CD4-positive, alpha-beta T cell (primary cell): ENCODE results near the gene COPS7A. TPM values are rescaled to one million over a fixed set of nuclear protein-coding genes. Genes with fewer than 3 reads are reported as not detected.
A peak's percentile ranks its signal among the peaks of the same experiment; 100 is the strongest.

Experiments used
- ATAC-seq: fragments of 200-7000 bp; cut with Tn5 transposase; one replicate; pipeline ENCODE4 v1.10.0; 2022; ENCODE audit warnings: mild to moderate bottlenecking; ENCODE audit not compliant: poor library complexity
- CTCF ChIA-PET: fragments of 350-600 bp; sonication (Branson Sonifier 250); formaldehyde crosslinking; loops from one replicate; lab custom pipeline; 2021; ENCODE audit warnings: antibody characterized with exemption, inconsistent platforms; lab: Charles Lee
- POLR2A ChIA-PET: fragments of 350-600 bp; sonication (Branson Sonifier 250); formaldehyde crosslinking; loops from one replicate; lab custom pipeline; 2021; ENCODE audit warnings: antibody characterized with exemption, inconsistent platforms; lab: Charles Lee
- DNase-seq, 14 experiments: peaks; one replicate each; pipeline ENCODE4 v3.0.0-alpha.2; 2013 to 2020; ENCODE audit warnings: mixed read lengths in 2 of 14
- H3K27ac ChIP-seq, 2 donors: one replicate each; pipeline versions ENCODE4 v1.5.1 to v1.7.0; 2013; ENCODE audit warnings: low read length in 2 of 2, low read depth in 1 of 2, mild to moderate bottlenecking in 1 of 2
- H3K27me3 ChIP-seq, 2 experiments: 1 replicate in 1 of 2; 2 replicates in 1 of 2; pipeline versions ENCODE4 v1.6.1 to v1.7.0; 2013; ENCODE audit warnings: low read length in 2 of 2, control low read depth in 1 of 2, mild to moderate bottlenecking in 1 of 2, moderate library complexity in 1 of 2; ENCODE audit not compliant: insufficient read depth in 2 of 2, control insufficient read depth in 1 of 2
- H3K36me3 ChIP-seq: one replicate; pipeline ENCODE4 v1.6.1; 2013; ENCODE audit warnings: low read length, control low read depth; ENCODE audit not compliant: insufficient read depth
- H3K4me1 ChIP-seq: one replicate; pipeline ENCODE4 v1.6.1; 2013; ENCODE audit warnings: low read length, control low read depth; ENCODE audit not compliant: insufficient read depth
- H3K4me3 ChIP-seq: one replicate; pipeline ENCODE4 v1.5.1; 2013; ENCODE audit warnings: mild to moderate bottlenecking, low read length, moderate library complexity
- H3K9me3 ChIP-seq, 2 experiments: 1 replicate in 1 of 2; 2 replicates in 1 of 2; pipeline versions ENCODE4 v1.6.1 to v1.7.0; 2013; ENCODE audit warnings: low read length in 2 of 2, mild to moderate bottlenecking in 2 of 2, control low read depth in 1 of 2, moderate library complexity in 1 of 2; ENCODE audit not compliant: control insufficient read depth in 1 of 2, insufficient read depth in 1 of 2
- H3K27ac Mint-ChIP-seq: one replicate; pipeline ENCODE4 v1.8.0; 2020; ENCODE audit warnings: mixed read lengths
- H3K27me3 Mint-ChIP-seq: one replicate; pipeline ENCODE4 v1.8.0; 2021; ENCODE audit warnings: mixed read lengths
- H3K36me3 Mint-ChIP-seq: one replicate; pipeline ENCODE4 v1.8.0; 2021; ENCODE audit warnings: low read depth, mixed read lengths
- H3K4me1 Mint-ChIP-seq: one replicate; pipeline ENCODE4 v1.8.0; 2021; ENCODE audit warnings: low read depth, mixed read lengths
- H3K4me3 Mint-ChIP-seq: one replicate; pipeline ENCODE4 v1.8.0; 2020; ENCODE audit warnings: mild to moderate bottlenecking, mixed read lengths
- H3K9me3 Mint-ChIP-seq: one replicate; pipeline ENCODE4 v1.8.0; 2020; ENCODE audit warnings: mixed read lengths
- intact Hi-C, 2 experiments: fragments of 100-400 bp; cut with DNase I in 1 of 2; cut with micrococcal nuclease in 1 of 2; formaldehyde crosslinking; loops; one replicate each; pipeline versions ENCODE4 v1.15.1 to v1.9.0; 2023 to 2025; cut with DNase I, micrococcal nuclease
- total RNA-seq, 174 experiments: library from RNA in 2 of 174; stranded (reverse) in 2 of 174; gene quantifications; one replicate each; pipeline ENCODE4 v1.2.3 and lab custom pipeline; 2021 to 2026
- TF ChIP-seq, protein P1 (sequence below): fragments of 200-600 bp; IDR thresholded peaks from one replicate; pipeline ENCODE4 v1.8.0; 2022; ENCODE audit warnings: antibody characterized with exemption, mild to moderate bottlenecking

COPS7A gene
- total RNA-seq, 2 experiments from 2014 or later = 9.4 to 9.6 TPM

DNA sequence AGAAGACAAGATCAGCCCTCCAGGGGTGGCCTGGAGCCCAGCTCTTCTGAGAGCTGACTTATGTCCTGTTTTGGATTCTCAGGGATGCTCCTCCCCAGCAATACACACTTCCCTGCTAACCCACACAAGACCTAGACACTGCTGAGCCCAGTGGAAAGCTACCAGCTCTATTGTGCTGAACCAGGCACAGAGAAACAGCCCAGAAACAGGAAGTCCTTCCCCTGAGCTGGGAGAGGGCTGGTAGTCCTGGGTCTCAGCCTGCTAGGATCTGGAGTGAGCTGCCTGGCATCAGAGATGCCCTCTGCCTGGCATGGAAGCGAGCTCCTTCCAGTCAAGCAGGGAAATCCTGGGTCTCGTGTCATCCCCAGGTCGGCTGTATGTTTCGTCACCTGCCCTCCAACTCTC, 47.2 kb downstream of the COPS7A start:
- Histone ChIP-seq H3K4me1 (peaks cover 60% of the 10 kb centered on the region), H3K36me3 (no peaks in the 10 kb centered on the region), H3K27ac (no peak overlapping the region), H3K9me3 (no peaks in the 10 kb centered on the region), H3K4me3 (no peak overlapping the region), H3K27me3 (peaks cover 17 to 34% of the 10 kb centered on the region in 2 experiments)
- Mint-ChIP-seq H3K4me1 (peaks cover 64% of the 10 kb centered on the region), H3K27me3 (peaks cover 65% of the 10 kb centered on the region), H3K9me3 (no peaks in the 10 kb centered on the region), H3K27ac (no peak overlapping the region), H3K36me3 (no peaks in the 10 kb centered on the region), H3K4me3 (peak overlapping the region; percentile 17)
- intact Hi-C loops = no loop called here
- DNase-seq (no peak), ATAC-seq (no peak)
- CTCF ChIA-PET = no interaction called here
- POLR2A ChIA-PET = interaction anchor here (1.1 to 1.9 kb wide), 4 partner anchors 9 to 18 kb away, joined by 3 to 9 read pairs (median 4); partner anchors contain the start of genes CD4 and MLF2
- TF ChIP-seq, protein P1, sequence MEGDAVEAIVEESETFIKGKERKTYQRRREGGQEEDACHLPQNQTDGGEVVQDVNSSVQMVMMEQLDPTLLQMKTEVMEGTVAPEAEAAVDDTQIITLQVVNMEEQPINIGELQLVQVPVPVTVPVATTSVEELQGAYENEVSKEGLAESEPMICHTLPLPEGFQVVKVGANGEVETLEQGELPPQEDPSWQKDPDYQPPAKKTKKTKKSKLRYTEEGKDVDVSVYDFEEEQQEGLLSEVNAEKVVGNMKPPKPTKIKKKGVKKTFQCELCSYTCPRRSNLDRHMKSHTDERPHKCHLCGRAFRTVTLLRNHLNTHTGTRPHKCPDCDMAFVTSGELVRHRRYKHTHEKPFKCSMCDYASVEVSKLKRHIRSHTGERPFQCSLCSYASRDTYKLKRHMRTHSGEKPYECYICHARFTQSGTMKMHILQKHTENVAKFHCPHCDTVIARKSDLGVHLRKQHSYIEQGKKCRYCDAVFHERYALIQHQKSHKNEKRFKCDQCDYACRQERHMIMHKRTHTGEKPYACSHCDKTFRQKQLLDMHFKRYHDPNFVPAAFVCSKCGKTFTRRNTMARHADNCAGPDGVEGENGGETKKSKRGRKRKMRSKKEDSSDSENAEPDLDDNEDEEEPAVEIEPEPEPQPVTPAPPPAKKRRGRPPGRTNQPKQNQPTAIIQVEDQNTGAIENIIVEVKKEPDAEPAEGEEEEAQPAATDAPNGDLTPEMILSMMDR = no peak

DNA sequence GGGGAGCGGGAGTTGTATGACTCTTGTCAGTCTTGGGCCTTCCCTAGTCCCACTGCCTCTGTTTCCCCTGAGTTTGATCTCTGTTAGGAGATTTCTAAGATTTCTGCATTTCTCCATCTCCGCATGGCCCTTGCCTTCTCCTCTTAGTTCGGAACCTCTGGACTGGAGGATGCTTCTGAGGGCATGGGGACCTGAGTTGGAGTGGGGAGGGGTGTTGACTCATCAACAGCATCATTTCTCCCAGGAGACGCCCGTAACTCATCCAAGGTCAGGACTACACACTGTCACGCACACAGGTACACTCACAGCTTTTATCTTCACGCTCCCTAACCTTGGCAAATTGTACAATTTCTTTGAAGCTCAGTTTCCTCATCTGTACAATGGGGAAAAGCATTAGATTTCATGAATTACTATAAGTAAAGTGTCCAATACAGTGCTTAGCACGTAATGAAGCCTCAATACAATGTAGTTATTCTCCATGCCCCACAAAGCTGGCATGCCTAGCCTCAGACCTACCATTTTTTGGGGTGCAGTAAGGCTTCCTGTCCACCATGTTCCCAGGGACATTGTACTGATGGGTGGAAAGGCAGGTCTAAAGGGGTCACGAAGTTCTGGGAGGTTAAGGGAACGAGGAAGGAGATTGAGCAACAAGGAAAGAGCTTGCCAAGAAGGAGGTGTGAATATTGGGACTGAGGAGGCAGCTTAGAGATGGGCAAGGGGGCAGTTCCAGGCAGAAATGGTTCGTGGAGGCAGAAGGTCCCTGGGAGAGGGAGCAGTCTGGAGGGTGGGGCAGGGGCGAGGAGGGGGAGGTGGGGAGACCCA, 47.9 kb downstream of the COPS7A start:
- Mint-ChIP-seq H3K9me3 (no peaks in the 10 kb centered on the region), H3K27ac (peak overlapping the region; percentile 40), H3K27me3 (peaks cover 69% of the 10 kb centered on the region), H3K4me3 (peak overlapping the region; percentile 87), H3K36me3 (no peaks in the 10 kb centered on the region), H3K4me1 (peaks cover 64% of the 10 kb centered on the region)
- DNase-seq = no peak
- Histone ChIP-seq H3K9me3 (no peaks in the 10 kb centered on the region), H3K27me3 (peaks cover 17 to 33% of the 10 kb centered on the region in 2 experiments), H3K4me1 (peaks cover 59% of the 10 kb centered on the region), H3K36me3 (no peaks in the 10 kb centered on the region), H3K4me3 (peak overlapping the region; percentile 46), H3K27ac (no peak overlapping the region)
- TF ChIP-seq, protein P1 = no peak
- ChIA-PET POLR2A (interaction anchor here (1.4 to 4.0 kb wide), 3 partner anchors 9 to 20 kb away, joined by 4 to 15 read pairs (median 9); partner anchors contain the start of gene MLF2), CTCF (no interaction called here)
- intact Hi-C loops = no loop called here
- no peak for ATAC-seq

DNA sequence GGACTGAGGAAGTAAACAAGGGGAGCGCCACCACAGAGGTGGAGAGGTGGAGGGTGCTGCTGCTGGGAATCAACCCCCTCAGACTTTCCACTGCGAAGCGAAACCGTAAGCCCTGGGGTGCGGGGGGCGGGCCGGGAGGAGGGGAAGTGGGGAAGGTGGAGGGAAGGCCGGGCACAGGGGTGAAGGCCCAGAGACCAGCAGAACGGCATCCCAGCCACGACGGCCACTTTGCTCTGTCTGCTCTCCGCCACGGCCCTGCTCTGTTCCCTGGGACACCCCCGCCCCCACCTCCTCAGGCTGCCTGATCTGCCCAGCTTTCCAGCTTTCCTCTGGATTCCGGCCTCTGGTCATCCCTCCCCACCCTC, 48.5 kb downstream of the COPS7A start, which contains the start of gene LAG3:
LAG3 (plus strand) TSS at position 190 of the 365 bp plus-strand sequence. CDS start 333 bp downstream, outside the sequence.
- Mint-ChIP-seq H3K4me1 (peaks cover 60% of the 10 kb centered on the region), H3K27ac (peak within 1 kb of the TSS; percentile 40), H3K9me3 (no peaks in the 10 kb centered on the region), H3K27me3 (peaks cover 63% of the 10 kb centered on the region), H3K36me3 (no peaks in the 10 kb centered on the region), H3K4me3 (peak within 1 kb of the TSS; percentile 87)
- TF ChIP-seq, protein P1 = no peak
- peaks cover 17 to 33% of the 10 kb centered on the region in 2 experiments for H3K27me3 ChIP-seq
- CTCF ChIA-PET = no interaction called here
- H3K4me3 ChIP-seq = peak within 1 kb of the TSS; percentile 46
- POLR2A ChIA-PET = interaction anchor here (0.8 to 4.0 kb wide), 4 partner anchors 8 to 48 kb away, joined by 3 to 15 read pairs (median 6); partner anchors contain the start of genes COPS7A and MLF2
- H3K27ac ChIP-seq = no peak within 1 kb of the TSS
- H3K9me3 ChIP-seq = no peaks in the 10 kb centered on the region
- intact Hi-C loops = no loop called here
- DNase-seq = peak in 4 of 14 experiments; percentile 27 to 71 (median 40)
- peaks cover 55% of the 10 kb centered on the region for H3K4me1 ChIP-seq
- H3K36me3 ChIP-seq = no peaks in the 10 kb centered on the region
- peak; percentile 29 for ATAC-seq
